HG02884 (cell line): ENCODE data around the gene PCSK1.
A peak's percentile ranks its signal among the peaks of the same experiment; 100 is the strongest.
"Not testable (repeated sequence)": the region's sequence is repeated elsewhere in the genome, so short reads cannot be mapped to it uniquely, and the experiment has no call there.

ENCODE experiments used
- ATAC-seq: cut with Tn5 transposase; IDR thresholded peaks from one replicate; pipeline ENCODE4 v1.9.1; 2021; ENCODE audit warnings: mild to moderate bottlenecking, moderate library complexity; ENCODE audit not compliant: unreplicated experiment

Gene PCSK1

DNA sequence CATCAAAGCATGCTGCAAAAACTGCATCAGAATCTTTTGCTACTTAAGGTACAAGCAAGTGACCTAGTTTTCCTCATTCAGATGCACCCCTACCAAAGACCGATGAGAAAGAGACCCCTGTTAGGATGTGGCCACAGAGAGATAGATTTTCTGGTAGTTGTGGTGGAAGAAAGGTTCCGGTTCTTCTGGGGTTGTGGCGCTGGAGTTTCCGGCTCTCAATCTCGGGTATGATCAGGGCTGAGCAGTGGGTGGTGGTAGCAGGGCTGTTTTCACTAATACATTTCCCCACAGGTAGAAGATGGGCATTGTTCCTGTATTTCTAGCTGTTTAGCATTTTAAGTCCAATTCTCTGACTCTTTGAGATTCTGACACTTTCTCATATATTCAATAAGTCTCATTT is 58.4 kb downstream of the PCSK1 start:
- no peak for ATAC-seq

GRCh38 chr5:96373381-96373733 is 59.7 kb downstream of the PCSK1 start:
- ATAC-seq, result no peak

- no peak for ATAC-seq
Measured at GRCh38 chr5:96372726-96373380, 60.2 kb downstream of the PCSK1 start.

GRCh38 chr5:96370976-96371375 is 62.1 kb downstream of the PCSK1 start:
- no peak for ATAC-seq

DNA sequence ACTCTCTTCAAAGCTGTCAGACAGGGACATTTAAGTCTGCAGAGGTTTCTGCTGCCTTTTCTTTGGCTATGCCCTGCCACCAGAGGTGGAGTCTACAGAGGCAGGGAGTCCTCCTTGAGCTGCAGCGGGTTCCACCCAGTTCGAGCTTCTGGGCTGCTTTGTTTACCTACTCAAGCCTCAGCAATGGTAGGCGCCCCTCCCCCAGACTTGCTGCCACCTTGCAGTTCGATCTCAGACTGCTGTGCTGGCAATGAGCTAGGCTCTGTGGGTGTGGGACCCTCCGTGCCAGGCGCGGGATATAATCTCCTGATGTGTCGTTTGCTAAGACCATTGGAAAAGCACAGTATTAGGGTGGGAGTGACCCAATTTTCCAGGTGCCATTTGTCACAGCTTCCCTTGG is 65.7 kb downstream of the PCSK1 start:
- not testable (repeated sequence) for ATAC-seq

GRCh38 chr5:96354237-96354636 is 78.8 kb downstream of the PCSK1 start:
- no peak for ATAC-seq

DNA sequence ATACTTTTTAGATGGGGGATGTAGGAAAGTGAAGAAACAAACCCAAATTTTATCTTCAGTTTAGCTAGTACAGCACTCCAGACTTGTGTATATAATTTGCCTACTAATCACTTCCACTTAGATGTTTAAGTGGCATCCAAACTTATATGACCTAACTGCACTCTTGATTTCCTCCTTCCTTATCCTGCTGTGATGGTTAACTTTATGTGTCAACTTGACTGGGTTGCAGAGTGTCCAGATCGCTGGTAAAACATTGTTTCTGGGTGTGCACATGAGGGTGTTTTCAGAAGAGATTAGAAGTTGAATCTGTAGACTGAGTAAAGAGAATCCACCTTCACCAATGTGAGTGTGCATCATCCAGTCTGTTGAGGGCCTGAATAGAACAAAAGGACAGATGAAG is 79.8 kb downstream of the PCSK1 start:
- ATAC-seq, result no peak

- ATAC-seq, result no peak
Measured at GRCh38 chr5:96350678-96351077, 82.4 kb downstream of the PCSK1 start.

- ATAC-seq, result no peak
Measured at GRCh38 chr5:96348536-96348935, 84.5 kb downstream of the PCSK1 start.

- no peak for ATAC-seq
Measured at GRCh38 chr5:96347502-96348292, 85.4 kb downstream of the PCSK1 start.

DNA sequence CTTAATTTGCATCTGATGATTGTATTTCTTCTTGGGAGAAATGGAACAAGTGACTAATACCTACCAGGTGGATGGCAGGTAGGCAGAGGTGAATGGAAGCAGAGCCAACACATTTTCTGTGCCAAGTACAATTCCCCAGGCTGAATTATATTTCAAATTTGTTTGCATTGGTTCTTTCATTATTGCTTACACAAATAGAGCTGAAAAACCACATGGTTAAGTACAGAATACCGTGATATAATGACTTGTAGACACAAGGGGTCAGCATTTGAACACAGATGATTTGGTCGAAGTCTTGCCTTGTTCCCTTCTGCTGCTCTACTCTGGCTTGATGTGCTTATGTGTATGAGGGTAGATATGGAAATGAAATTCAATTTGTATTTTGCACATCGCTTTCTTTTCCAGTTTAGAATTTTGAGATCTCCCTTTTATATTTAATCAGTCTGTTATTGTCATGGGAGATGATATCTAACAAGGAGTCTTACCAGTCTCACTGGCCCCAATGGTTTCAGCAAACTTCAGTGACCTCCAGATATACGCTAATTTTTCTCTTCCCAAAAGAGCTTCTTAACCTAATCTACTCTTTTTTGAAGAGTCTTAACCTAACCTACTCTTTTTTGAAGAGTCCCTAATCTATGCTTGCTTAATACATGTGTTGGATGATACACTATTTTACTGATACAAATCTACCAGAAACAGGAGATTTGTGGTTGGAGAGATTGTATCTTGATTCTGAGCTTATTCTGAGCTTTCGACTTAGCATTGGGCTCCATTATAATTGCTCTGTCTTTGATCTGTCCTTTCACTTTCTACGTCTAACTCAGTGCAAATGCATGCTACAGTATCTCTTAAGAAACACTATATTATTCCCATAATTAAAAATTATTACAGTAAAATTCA is 88.1 kb downstream of the PCSK1 start:
- peak; percentile 90 for ATAC-seq

- no peak for ATAC-seq
Measured at GRCh38 chr5:96343094-96343493, 90.0 kb downstream of the PCSK1 start.

DNA sequence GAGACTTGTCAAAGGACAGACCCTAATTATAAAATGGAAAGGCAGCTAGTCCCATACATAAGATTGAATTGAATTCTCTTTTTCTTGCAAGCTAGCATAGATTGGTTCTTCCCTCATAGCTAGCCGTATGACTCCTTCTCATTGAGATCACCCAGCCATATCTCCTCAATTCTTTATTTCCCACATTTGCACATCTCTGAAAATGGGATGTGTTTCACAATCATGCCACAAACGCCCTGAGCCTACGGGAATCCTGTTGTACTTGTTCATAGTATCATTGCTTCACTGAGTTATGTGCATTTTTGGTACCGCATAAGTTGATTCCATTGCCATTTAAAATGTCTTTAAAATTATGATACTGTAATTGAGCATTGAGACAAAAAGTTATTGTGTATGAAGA is 90.5 kb downstream of the PCSK1 start:
- ATAC-seq, result no peak
